HepG2 (cell line): ENCODE measurements around the gene ASTN2. TPM values are rescaled to one million over a fixed set of nuclear protein-coding genes. Genes with fewer than 3 reads are reported as not detected.

Source experiments
- ATAC-seq: fragments of 200-7000 bp; cut with Tn5 transposase; 3 replicates; pipeline ENCODE4 v1.9.1; 2020; ENCODE audit warnings: mild to moderate bottlenecking, moderate library complexity
- BruUV-seq: library from RNA; stranded (reverse); fragments of 400-500 nt; replicated peaks from 2 replicates; lab custom pipeline; 2021; lab: Mats Ljungman, UMichigan
- CTCF ChIA-PET: fragments of 300-600 bp; formaldehyde crosslinking; extraction: SDS; loops from one replicate; lab custom pipeline; 2021; ENCODE audit warnings: low total read pairs, inconsistent platforms, low intra/inter-chr PET ratio; lab: Yijun Ruan, JAX
- POLR2A ChIA-PET: fragments of 350-600 bp; sonication (Branson Sonifier 250); formaldehyde crosslinking; loops from one replicate; lab custom pipeline; 2020; ENCODE audit warnings: antibody characterized with exemption, inconsistent platforms; lab: Yijun Ruan, JAX
- DNase-seq: peaks from one replicate; pipeline ENCODE4 v3.0.0-alpha.2; 2015; ENCODE audit warnings: low spot score
- FAIRE-seq: peaks from 3 replicates; lab custom pipeline; 2011; peaks lifted over from hg19 to GRCh38; lab: Jason Lieb, UNC
- H2AFZ ChIP-seq: one replicate; pipeline ENCODE4 v1.6.1; 2011; ENCODE audit warnings: low read length, inconsistent platforms
- H3K27ac ChIP-seq: fragments of 300-600 bp; 3 replicates; pipeline ENCODE4 v1.8.0; 2011; ENCODE audit warnings: mixed run types, mild to moderate bottlenecking, mixed read lengths, low read length, inconsistent platforms; ENCODE audit not compliant: insufficient read depth; ENCODE audit errors: extremely low read length
- H3K27me3 ChIP-seq, 2 experiments: fragments of 200-600 bp in 1 of 2; 2 replicates in 1 of 2; 3 replicates in 1 of 2; pipeline versions ENCODE4 v1.6.0 to v1.8.0; 2011; ENCODE audit warnings: low read length in 2 of 2, mild to moderate bottlenecking in 2 of 2, moderate library complexity in 2 of 2, inconsistent platforms in 1 of 2; ENCODE audit not compliant: insufficient read depth in 2 of 2, control insufficient read depth in 1 of 2
- H3K36me3 ChIP-seq, 2 experiments: fragments of 200-600 bp in 1 of 2; replicated peaks in 1 of 2; 2 replicates in 1 of 2; 3 replicates in 1 of 2; pipeline versions ENCODE4 v1.5.1 to v1.8.0; 2011; ENCODE audit warnings: low read length in 2 of 2, inconsistent platforms in 1 of 2; ENCODE audit not compliant: insufficient read depth in 2 of 2, control insufficient read depth in 1 of 2
- H3K4me1 ChIP-seq: 2 replicates; pipeline ENCODE4 v1.5.1; 2012; ENCODE audit warnings: low read length, inconsistent platforms; ENCODE audit not compliant: insufficient read depth
- H3K4me2 ChIP-seq: 2 replicates; pipeline ENCODE4 v1.6.0; 2011; ENCODE audit warnings: low read depth, low read length, inconsistent platforms
- H3K4me3 ChIP-seq, 3 experiments: fragments of 200-600 bp in 1 of 3; sonication (generic), shearing (Covaris generic) in 1 of 3; replicated peaks in 1 of 3; 2 replicates each; pipeline ENCODE4 v1.5.1; 2011 to 2016; ENCODE audit warnings: low read length in 3 of 3, inconsistent platforms in 2 of 3, low read depth in 2 of 3, mild to moderate bottlenecking in 2 of 3, control low read depth in 1 of 3, mixed read lengths in 1 of 3; ENCODE audit not compliant: insufficient read depth in 1 of 3
- H3K79me2 ChIP-seq: one replicate; pipeline ENCODE4 v1.6.1; 2011; ENCODE audit warnings: low read length, inconsistent platforms; ENCODE audit not compliant: insufficient read depth
- H3K9ac ChIP-seq: 2 replicates; pipeline ENCODE4 v1.6.0; 2011; ENCODE audit warnings: mild to moderate bottlenecking, low read depth, low read length, inconsistent platforms; ENCODE audit not compliant: insufficient read depth
- H3K9me3 ChIP-seq: 2 replicates; pipeline ENCODE4 v1.5.1; 2012; ENCODE audit warnings: mild to moderate bottlenecking, low read length
- H4K20me1 ChIP-seq: 2 replicates; pipeline ENCODE4 v1.6.0; 2011; ENCODE audit warnings: inconsistent platforms, mild to moderate bottlenecking, low read length, moderate library complexity; ENCODE audit not compliant: insufficient read depth
- HOXA7 ChIP-seq: sonication (generic); formaldehyde crosslinking; IDR thresholded peaks from 2 replicates; pipeline ENCODE4 v1.8.1; 2022; ENCODE audit warnings: mild to moderate bottlenecking, missing genetic modification reagents, moderate library complexity
- KLF9 ChIP-seq: IDR thresholded peaks from 2 replicates; pipeline ENCODE4 v1.6.1; 2016; ENCODE audit warnings: low read depth
- MEIS2 ChIP-seq: sonication (generic); formaldehyde crosslinking; IDR thresholded peaks from 2 replicates; pipeline ENCODE4 v1.9.0; 2021; ENCODE audit warnings: mild to moderate bottlenecking, missing genetic modification reagents
- PLSCR1 ChIP-seq: sonication (generic); formaldehyde crosslinking; IDR thresholded peaks from 2 replicates; pipeline ENCODE4 v1.5.0; 2020; ENCODE audit warnings: missing genetic modification reagents, mild to moderate bottlenecking, borderline replicate concordance
- ZNF546 ChIP-seq: sonication (generic); formaldehyde crosslinking; conservative IDR thresholded peaks from 2 replicates; pipeline ENCODE4 v1.8.1; 2023; ENCODE audit warnings: mild to moderate bottlenecking, missing genetic modification reagents
- WGBS: methylation state at CpG from one replicate; pipeline ENCODE4 v1.1.6; 2017; ENCODE audit warnings: low lambda C conversion rate; 5-methylcytosine and 5-hydroxymethylcytosine counted together
- in situ Hi-C: cut with HindIII; loops from 2 replicates; pipeline ENCODE4 v1.10.0; 2017; ENCODE audit warnings: low pct_unique_long_range_greater_than_20kb; ENCODE audit not compliant: extremely low pct_ligation_motif_present
- intact Hi-C: fragments of 100-400 bp; cut with micrococcal nuclease; formaldehyde crosslinking; loops from one replicate; pipeline ENCODE4 v1.10.0; 2022; ENCODE audit not compliant: unreplicated experiment
- polyA plus RNA-seq, 8 experiments: library from polyadenylated mRNA; depleted of rRNA in 3 of 8; stranded (reverse) in 7 of 8; unstranded in 1 of 8; fragments of >200 nt; fragmentation: Illumina TruSeq in 4 of 8; extraction: Trizol in 4 of 8; gene quantifications; 2 replicates each; pipeline versions ENCODE4 v1.2.1 to v1.2.3, GENCODE V29; 2011 to 2016; ENCODE audit warnings: low read depth in 4 of 8, missing spikeins in 1 of 8, mixed read lengths in 1 of 8; ENCODE audit not compliant: insufficient read depth in 1 of 8
- total RNA-seq, 5 experiments: library from RNA; depleted of rRNA; stranded (reverse); fragments of >200 nt; fragmentation: Illumina TruSeq; extraction: Trizol; gene quantifications; 2 replicates each; pipeline ENCODE4 v1.2.3, GENCODE V29; 2016; ENCODE audit warnings: low read depth in 1 of 5
- TF ChIP-seq, protein P1 (sequence below): sonication (generic); formaldehyde crosslinking; IDR thresholded peaks from 2 replicates; pipeline ENCODE4 v1.5.1; 2020; ENCODE audit warnings: mild to moderate bottlenecking, missing genetic modification reagents

Gene ASTN2
- total and polyA plus RNA-seq, 2 of the 13 experiments (the other 11 are each of a cell fraction or from before 2014, with no cell fraction given): 5.2 to 13.5 TPM

DNA sequence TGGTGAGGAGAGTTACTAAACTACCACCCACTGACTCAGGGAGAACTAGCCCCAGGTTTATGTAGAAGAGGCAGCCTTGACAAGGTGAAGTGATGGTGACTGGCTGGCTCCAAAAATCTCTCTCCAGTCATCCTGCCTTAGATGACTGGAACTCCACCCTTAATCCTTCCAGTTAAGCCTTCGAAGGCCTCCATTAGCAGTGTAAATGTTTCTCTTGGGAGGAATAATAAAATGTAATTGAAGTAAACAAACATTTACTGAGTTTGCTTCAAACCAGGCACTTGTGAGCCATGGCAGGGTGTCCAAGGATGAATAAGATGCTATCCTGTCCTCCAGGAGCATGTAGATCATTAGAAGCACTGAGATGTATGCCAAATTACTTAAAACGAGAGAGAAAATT, 35.5 kb downstream of the ASTN2 start:
- CTCF ChIA-PET: no interaction called here
- 10% methylated on average over 2 of the region's 2 CpGs for WGBS
- no peak for FAIRE-seq

More for the DNA sequence above, 35.5 kb downstream of the ASTN2 start:
- Histone ChIP-seq H3K4me2 (no peak overlapping the region), H3K27me3 (no peaks in the 10 kb centered on the region), H3K4me3 (no peak overlapping the region), H3K9me3 (no peaks in the 10 kb centered on the region), H3K4me1 (no peaks in the 10 kb centered on the region), H2AFZ (no peak overlapping the region), H3K27ac (no peak overlapping the region), H3K9ac (no peak overlapping the region), H4K20me1 (no peaks in the 10 kb centered on the region), H3K79me2 (no peaks in the 10 kb centered on the region), H3K36me3 (no peaks in the 10 kb centered on the region)
- no peak for TF ChIP-seq HOXA7 (CRISPR knock-in tag)
- TF ChIP-seq KLF9 (CRISPR knock-in tag): no peak
- no peak for TF ChIP-seq MEIS2
- TF ChIP-seq PLSCR1 (CRISPR knock-in tag): no peak
- TF ChIP-seq ZNF546: no peak
- TF ChIP-seq, protein P1, sequence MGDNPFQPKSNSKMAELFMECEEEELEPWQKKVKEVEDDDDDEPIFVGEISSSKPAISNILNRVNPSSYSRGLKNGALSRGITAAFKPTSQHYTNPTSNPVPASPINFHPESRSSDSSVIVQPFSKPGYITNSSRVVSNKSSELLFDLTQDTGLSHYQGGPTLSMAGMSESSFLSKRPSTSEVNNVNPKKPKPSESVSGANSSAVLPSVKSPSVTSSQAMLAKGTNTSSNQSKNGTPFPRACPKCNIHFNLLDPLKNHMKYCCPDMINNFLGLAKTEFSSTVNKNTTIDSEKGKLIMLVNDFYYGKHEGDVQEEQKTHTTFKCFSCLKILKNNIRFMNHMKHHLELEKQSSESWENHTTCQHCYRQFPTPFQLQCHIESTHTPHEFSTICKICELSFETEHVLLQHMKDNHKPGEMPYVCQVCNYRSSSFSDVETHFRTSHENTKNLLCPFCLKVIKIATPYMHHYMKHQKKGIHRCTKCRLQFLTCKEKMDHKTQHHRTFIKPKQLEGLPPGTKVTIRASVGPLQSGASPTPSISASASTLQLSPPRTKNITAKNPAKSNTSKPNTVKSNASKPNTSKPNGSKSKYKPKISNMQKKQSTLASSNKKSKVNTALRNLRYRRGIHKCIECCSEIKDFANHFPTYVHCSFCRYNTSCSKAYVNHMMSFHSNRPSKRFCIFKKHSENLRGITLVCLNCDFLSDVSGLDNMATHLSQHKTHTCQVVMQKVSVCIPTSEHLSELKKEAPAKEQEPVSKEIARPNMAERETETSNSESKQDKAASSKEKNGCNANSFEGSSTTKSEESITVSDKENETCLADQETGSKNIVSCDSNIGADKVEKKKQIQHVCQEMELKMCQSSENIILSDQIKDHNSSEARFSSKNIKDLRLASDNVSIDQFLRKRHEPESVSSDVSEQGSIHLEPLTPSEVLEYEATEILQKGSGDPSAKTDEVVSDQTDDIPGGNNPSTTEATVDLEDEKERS (CRISPR knock-in tag): no peak
- no peak for DNase-seq
- ATAC-seq: no peak
- POLR2A ChIA-PET: no interaction called here
- no TSS peak for BruUV-seq
- in situ Hi-C loops (no loop called here), intact Hi-C loops (no loop called here)
